ENCODE data around the gene SLC35G3. TPM values are rescaled to one million over a fixed set of nuclear protein-coding genes. Genes with fewer than 3 reads are reported as not detected.
"Not testable (repeated sequence)": the region's sequence is repeated elsewhere in the genome, so short reads cannot be mapped to it uniquely, and the experiment has no call there.

Gene SLC35G3
- total RNA-seq (not detected), polyA plus RNA-seq (under 1 TPM in 1 of 2 donors, not detected in 1; 0.09 TPM)

GRCh38 chr17:35194001-35194400, at the start of gene SLC35G3:
TSS of gene SLC35G3 (minus strand) at chr17:35194393. CDS start at chr17:35194307, 86 bp downstream.
- H3K27me3 ChIP-seq (ENCODE audit: insufficient read depth, low read length); DNase-seq; H3K4me3 Mint-ChIP-seq; H3K4me1 ChIP-seq (ENCODE audit: insufficient read depth, low read length); H3K9me3 Mint-ChIP-seq; H3K27me3 Mint-ChIP-seq; CTCF ChIA-PET (ENCODE audit: partially characterized antibody); H3K27ac ChIP-seq (ENCODE audit: low read depth, low read length); H3K36me3 ChIP-seq (ENCODE audit: insufficient read depth, low read length); POLR2A ChIA-PET (ENCODE audit: partially characterized antibody); H3K9me3 ChIP-seq (ENCODE audit: control insufficient read depth in 1 of 2, low read length in 2 of 2); H3K36me3 Mint-ChIP-seq; H3K4me3 ChIP-seq (ENCODE audit: low read length in 2 of 2); intact Hi-C loops (cut with micrococcal nuclease): not testable (repeated sequence)
- Mint-ChIP-seq H3K4me1 (peaks cover 13 to 31% (median 17%) of the 10 kb centered on the region in 4 donors), H3K27ac (peak within 1 kb of the TSS in 5 of 7 donors; percentile 18 to 71 (median 51))

- peak; percentile 29 to 78 (median 43) for DNase-seq
- H3K27ac ChIP-seq (ENCODE audit: low read depth, low read length), result peak overlapping the region; percentile 93
- H3K4me1 ChIP-seq (ENCODE audit: insufficient read depth, low read length), result peaks cover 53% of the 10 kb centered on the region
- H3K27me3 Mint-ChIP-seq, result no peaks in the 10 kb centered on the region
- peaks cover 51 to 71% of the 10 kb centered on the region in 2 donors for H3K36me3 Mint-ChIP-seq
- H3K27me3 ChIP-seq (ENCODE audit: insufficient read depth, low read length), result no peaks in the 10 kb centered on the region
- peak overlapping the region; percentile 98 to 100 (median 99) for H3K4me3 Mint-ChIP-seq
- intact Hi-C loops (cut with micrococcal nuclease), result loop anchor here (2.0 kb wide), 3 partner anchors 67 to 243 kb away; partner anchors contain the start of gene SLFN11
- H3K4me3 ChIP-seq (ENCODE audit: low read length in 2 of 2), result peak overlapping the region; percentile 64 to 87
- POLR2A ChIA-PET (ENCODE audit: partially characterized antibody), result interaction anchor here (1.0 to 13.8 kb wide), 33 partner anchors 8 to 565 kb away, joined by 3 to 432 read pairs (median 9); partner anchors contain the start of genes AP2B1, PEX12, SLFN11 and SLFN12
- peak overlapping the region; percentile 97 to 100 (median 99) for H3K27ac Mint-ChIP-seq
- H3K9me3 ChIP-seq (ENCODE audit: control insufficient read depth in 1 of 2, low read length in 2 of 2), result no peaks in the 10 kb centered on the region
- no peaks in the 10 kb centered on the region for H3K9me3 Mint-ChIP-seq
- H3K4me1 Mint-ChIP-seq, result peaks cover 39 to 87% (median 55%) of the 10 kb centered on the region in 4 donors
- CTCF ChIA-PET (ENCODE audit: partially characterized antibody), result interaction anchor here (1.3 to 9.5 kb wide), 6 partner anchors 23 to 293 kb away, joined by 6 to 87 read pairs (median 11); partner anchors contain the start of gene SLFN12L
- H3K36me3 ChIP-seq (ENCODE audit: insufficient read depth, low read length), result peaks cover 16% of the 10 kb centered on the region
These were observed 49.6 kb upstream of the SLC35G3 start for GRCh38 chr17:35243561-35244340.

GRCh38 chr17:35242805-35243560, 48.8 kb upstream of the SLC35G3 start, which contains the start of gene SLFN5:
TSS of gene SLFN5 (plus strand) at chr17:35243072. CDS start at chr17:35258691, 15,619 bp downstream.
- peak within 1 kb of the TSS; percentile 93 for H3K27ac ChIP-seq (ENCODE audit: low read depth, low read length)
- intact Hi-C loops (cut with micrococcal nuclease), result loop anchor here (1.0 to 2.0 kb wide), 12 partner anchors 29 to 504 kb away; partner anchors contain the start of genes NLE1 and SLFN11
- H3K36me3 ChIP-seq (ENCODE audit: insufficient read depth, low read length), result peaks cover 10% of the 10 kb centered on the region
- Mint-ChIP-seq H3K4me3 (peak within 1 kb of the TSS; percentile 98 to 100 (median 99)), H3K36me3 (peaks cover 43 to 67% of the 10 kb centered on the region in 2 donors), H3K27me3 (no peaks in the 10 kb centered on the region), H3K9me3 (no peaks in the 10 kb centered on the region), H3K4me1 (peaks cover 40 to 87% (median 55%) of the 10 kb centered on the region in 4 donors), H3K27ac (peak within 1 kb of the TSS; percentile 97 to 100 (median 99))
- DNase-seq, result peak; percentile 92 to 95 (median 94)
- no peaks in the 10 kb centered on the region for H3K9me3 ChIP-seq (ENCODE audit: control insufficient read depth in 1 of 2, low read length in 2 of 2)
- H3K27me3 ChIP-seq (ENCODE audit: insufficient read depth, low read length), result no peaks in the 10 kb centered on the region
- ChIA-PET CTCF (ENCODE audit: partially characterized antibody) (interaction anchor here (1.3 to 9.5 kb wide), 6 partner anchors 24 to 294 kb away, joined by 6 to 87 read pairs (median 12); partner anchors contain the start of gene SLFN12L), POLR2A (ENCODE audit: partially characterized antibody) (interaction anchor here (0.6 to 13.8 kb wide), 46 partner anchors 9 to 566 kb away, joined by 3 to 432 read pairs (median 5); partner anchors contain the start of genes AP2B1, PEX12, RAD51D and SLFN11)
- H3K4me3 ChIP-seq (ENCODE audit: low read length in 2 of 2), result peak within 1 kb of the TSS; percentile 87 to 99
- peaks cover 53% of the 10 kb centered on the region for H3K4me1 ChIP-seq (ENCODE audit: insufficient read depth, low read length)

- peaks cover 40 to 87% (median 55%) of the 10 kb centered on the region in 4 donors for H3K4me1 Mint-ChIP-seq
These were observed 48.1 kb upstream of the SLC35G3 start for GRCh38 chr17:35242158-35242804.

GRCh38 chr17:35241520-35241919, 47.3 kb upstream of the SLC35G3 start:
- POLR2A ChIA-PET (ENCODE audit: partially characterized antibody), result interaction anchor here (1.0 to 13.8 kb wide), 26 partner anchors 9 to 567 kb away, joined by 3 to 432 read pairs (median 26); partner anchors contain the start of genes AP2B1, PEX12, SLFN11 and SLFN12L
- intact Hi-C loops (cut with micrococcal nuclease), result no loop called here
- Mint-ChIP-seq H3K27me3 (no peaks in the 10 kb centered on the region), H3K9me3 (peaks cover 0 to 2% (median 0%) of the 10 kb centered on the region in 8 donors), H3K4me3 (peak overlapping the region; percentile 98 to 100 (median 99)), H3K27ac (peak overlapping the region; percentile 97 to 100 (median 99)), H3K36me3 (peaks cover 38 to 55% of the 10 kb centered on the region in 2 donors), H3K4me1 (peaks cover 42 to 87% (median 56%) of the 10 kb centered on the region in 4 donors)
- peaks cover 53% of the 10 kb centered on the region for H3K4me1 ChIP-seq (ENCODE audit: insufficient read depth, low read length)
- CTCF ChIA-PET (ENCODE audit: partially characterized antibody), result interaction anchor here (0.9 to 9.5 kb wide), 16 partner anchors 13 to 506 kb away, joined by 3 to 87 read pairs (median 6); partner anchors contain the start of genes NLE1 and SLFN12L
- DNase-seq, result peak in 3 of 5 donors; percentile 19 to 68 (median 33)
- H3K36me3 ChIP-seq (ENCODE audit: insufficient read depth, low read length), result no peaks in the 10 kb centered on the region
- no peaks in the 10 kb centered on the region for H3K27me3 ChIP-seq (ENCODE audit: insufficient read depth, low read length)
- peak overlapping the region; percentile 93 for H3K27ac ChIP-seq (ENCODE audit: low read depth, low read length)
- H3K4me3 ChIP-seq (ENCODE audit: low read length in 2 of 2), result peak overlapping the region; percentile 87 to 99
- H3K9me3 ChIP-seq (ENCODE audit: control insufficient read depth in 1 of 2, low read length in 2 of 2), result no peaks in the 10 kb centered on the region

More at GRCh38 chr17:35242158-35242804, 48.1 kb upstream of the SLC35G3 start:
- CTCF ChIA-PET (ENCODE audit: partially characterized antibody), result interaction anchor here (1.0 to 9.5 kb wide), 11 partner anchors 14 to 295 kb away, joined by 3 to 87 read pairs (median 9); partner anchors contain the start of gene SLFN12L
- no peaks in the 10 kb centered on the region for H3K27me3 Mint-ChIP-seq
- H3K4me1 ChIP-seq (ENCODE audit: insufficient read depth, low read length), result peaks cover 53% of the 10 kb centered on the region
- peak overlapping the region; percentile 93 for H3K27ac ChIP-seq (ENCODE audit: low read depth, low read length)
- intact Hi-C loops (cut with micrococcal nuclease), result loop anchor here (1.0 to 2.0 kb wide), 12 partner anchors 28 to 505 kb away; partner anchors contain the start of genes NLE1 and SLFN11
- H3K9me3 ChIP-seq (ENCODE audit: control insufficient read depth in 1 of 2, low read length in 2 of 2), result no peaks in the 10 kb centered on the region
- H3K4me3 ChIP-seq (ENCODE audit: low read length in 2 of 2), result peak overlapping the region; percentile 87 to 99
- no peaks in the 10 kb centered on the region for H3K9me3 Mint-ChIP-seq
- POLR2A ChIA-PET (ENCODE audit: partially characterized antibody), result interaction anchor here (0.6 to 13.8 kb wide), 46 partner anchors 9 to 566 kb away, joined by 3 to 432 read pairs (median 5); partner anchors contain the start of genes AP2B1, PEX12, RAD51D and SLFN11
- peak overlapping the region; percentile 98 to 100 (median 99) for H3K4me3 Mint-ChIP-seq
- H3K36me3 Mint-ChIP-seq, result peaks cover 42 to 60% of the 10 kb centered on the region in 2 donors
- H3K27ac Mint-ChIP-seq, result peak overlapping the region; percentile 97 to 100 (median 99)
- no peaks in the 10 kb centered on the region for H3K27me3 ChIP-seq (ENCODE audit: insufficient read depth, low read length)
- peaks cover 3% of the 10 kb centered on the region for H3K36me3 ChIP-seq (ENCODE audit: insufficient read depth, low read length)
- DNase-seq, result peak; percentile 86 to 94 (median 89)

GRCh38 chr17:35240861-35241260, 46.7 kb upstream of the SLC35G3 start:
- Mint-ChIP-seq H3K9me3 (peaks cover 0 to 2% (median 0%) of the 10 kb centered on the region in 8 donors), H3K27me3 (no peaks in the 10 kb centered on the region), H3K27ac (peak overlapping the region; percentile 97 to 100 (median 99)), H3K4me3 (peak overlapping the region; percentile 98 to 100 (median 99)), H3K36me3 (peaks cover 38 to 51% of the 10 kb centered on the region in 2 donors), H3K4me1 (peaks cover 47 to 87% (median 61%) of the 10 kb centered on the region in 4 donors)
- ChIA-PET POLR2A (ENCODE audit: partially characterized antibody) (interaction anchor here (1.0 to 13.8 kb wide), 24 partner anchors 9 to 568 kb away, joined by 3 to 432 read pairs (median 28); partner anchors contain the start of genes PEX12, SLFN11, SLFN12L and TAF15), CTCF (ENCODE audit: partially characterized antibody) (interaction anchor here (0.6 to 9.5 kb wide), 22 partner anchors 13 to 506 kb away, joined by 3 to 87 read pairs (median 4); partner anchors contain the start of genes NLE1 and SLFN12L)
- DNase-seq, result no peak
- peak overlapping the region; percentile 87 to 99 for H3K4me3 ChIP-seq (ENCODE audit: low read length in 2 of 2)
- peak overlapping the region; percentile 93 for H3K27ac ChIP-seq (ENCODE audit: low read depth, low read length)
- intact Hi-C loops (cut with micrococcal nuclease), result no loop called here
- no peaks in the 10 kb centered on the region for H3K36me3 ChIP-seq (ENCODE audit: insufficient read depth, low read length)
- no peaks in the 10 kb centered on the region for H3K9me3 ChIP-seq (ENCODE audit: control insufficient read depth in 1 of 2, low read length in 2 of 2)
- H3K4me1 ChIP-seq (ENCODE audit: insufficient read depth, low read length), result peaks cover 53% of the 10 kb centered on the region
- H3K27me3 ChIP-seq (ENCODE audit: insufficient read depth, low read length), result no peaks in the 10 kb centered on the region

Data from CD4-positive, alpha-beta memory T cell (primary cell).